Activated CD4-positive, alpha-beta T cell treated with anti-CD3 and anti-CD28 coated beads for 1 hour (primary cell): Measurements from ENCODE around the gene DDX39B.
A peak's percentile ranks its signal among the peaks of the same experiment; 100 is the strongest.

Experiments used
- DNase-seq: peaks from one replicate; pipeline ENCODE4 v3.0.0-alpha.2; 2020

Gene DDX39B

GRCh38 chr6:31575335-31575901 is 33.6 kb upstream of the DDX39B start, which contains the start of gene TNF:
TSS of gene TNF (plus strand) at chr6:31575565. CDS start at chr6:31575742, 177 bp downstream.
- peak; percentile 85 for DNase-seq

- no peak for DNase-seq
These were observed 32.6 kb upstream of the DDX39B start for GRCh38 chr6:31574106-31575061.

GRCh38 chr6:31573239-31574105 is 31.7 kb upstream of the DDX39B start:
- no peak for DNase-seq

GRCh38 chr6:31572041-31572911 is 30.5 kb upstream of the DDX39B start, which contains the start of gene LTA:
TSS of gene LTA (plus strand) at chr6:31572289. CDS start at chr6:31572743, 454 bp downstream.
- peak; percentile 67 for DNase-seq

GRCh38 chr6:31569861-31570536 is 28.2 kb upstream of the DDX39B start:
- no peak for DNase-seq

- DNase-seq, result peak; percentile 51
These were observed 26.7 kb upstream of the DDX39B start for GRCh38 chr6:31568537-31568961.

- no peak for DNase-seq
These were observed 25.9 kb upstream of the DDX39B start for GRCh38 chr6:31567531-31568370.

GRCh38 chr6:31560697-31561058 is 18.9 kb upstream of the DDX39B start:
- DNase-seq, result no peak

GRCh38 chr6:31559958-31560696 is 18.3 kb upstream of the DDX39B start:
- no peak for DNase-seq

GRCh38 chr6:31559606-31559957 is 17.8 kb upstream of the DDX39B start:
- no peak for DNase-seq

- peak; percentile 51 for DNase-seq
These were observed 17.1 kb upstream of the DDX39B start for GRCh38 chr6:31558631-31559500.

- no peak for DNase-seq
These were observed 16.5 kb upstream of the DDX39B start for GRCh38 chr6:31558318-31558625.

- DNase-seq, result no peak
These were observed 15.9 kb upstream of the DDX39B start for GRCh38 chr6:31557443-31558317.

GRCh38 chr6:31556307-31556706 is 14.5 kb upstream of the DDX39B start:
- no peak for DNase-seq

GRCh38 chr6:31551371-31551770 is 9.6 kb upstream of the DDX39B start:
- DNase-seq, result peak; percentile 55

- no peak for DNase-seq
These were observed 6.7 kb upstream of the DDX39B start for GRCh38 chr6:31548544-31548873.

GRCh38 chr6:31547727-31548543 is 6.1 kb upstream of the DDX39B start:
- no peak for DNase-seq
